ENCODE measurements around the gene GULP1.

DNA sequence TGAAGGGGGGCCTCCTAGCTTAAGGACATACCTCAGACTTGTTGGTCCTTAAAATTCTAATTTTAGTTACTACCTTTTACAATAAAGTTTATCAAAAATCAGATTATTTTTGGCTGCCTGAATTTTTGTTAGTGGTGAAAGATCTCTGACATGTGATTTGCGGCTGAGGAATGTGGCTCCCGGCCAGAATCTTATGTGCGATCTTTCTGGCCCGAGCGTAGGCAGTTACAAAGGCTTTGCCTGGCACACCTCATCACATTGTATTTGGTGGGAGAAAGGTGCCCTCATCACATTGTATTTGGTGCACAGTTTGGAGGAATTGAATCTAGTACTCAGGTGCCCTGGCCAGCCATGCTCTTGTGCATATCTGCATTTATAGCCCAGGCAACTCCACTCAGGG, 289.1 kb downstream of the GULP1 start:
- TF ChIP-seq POLR2AphosphoS5 (IDR thresholded peaks at IDR 0.05), result no peak
- TF ChIP-seq, protein P1, sequence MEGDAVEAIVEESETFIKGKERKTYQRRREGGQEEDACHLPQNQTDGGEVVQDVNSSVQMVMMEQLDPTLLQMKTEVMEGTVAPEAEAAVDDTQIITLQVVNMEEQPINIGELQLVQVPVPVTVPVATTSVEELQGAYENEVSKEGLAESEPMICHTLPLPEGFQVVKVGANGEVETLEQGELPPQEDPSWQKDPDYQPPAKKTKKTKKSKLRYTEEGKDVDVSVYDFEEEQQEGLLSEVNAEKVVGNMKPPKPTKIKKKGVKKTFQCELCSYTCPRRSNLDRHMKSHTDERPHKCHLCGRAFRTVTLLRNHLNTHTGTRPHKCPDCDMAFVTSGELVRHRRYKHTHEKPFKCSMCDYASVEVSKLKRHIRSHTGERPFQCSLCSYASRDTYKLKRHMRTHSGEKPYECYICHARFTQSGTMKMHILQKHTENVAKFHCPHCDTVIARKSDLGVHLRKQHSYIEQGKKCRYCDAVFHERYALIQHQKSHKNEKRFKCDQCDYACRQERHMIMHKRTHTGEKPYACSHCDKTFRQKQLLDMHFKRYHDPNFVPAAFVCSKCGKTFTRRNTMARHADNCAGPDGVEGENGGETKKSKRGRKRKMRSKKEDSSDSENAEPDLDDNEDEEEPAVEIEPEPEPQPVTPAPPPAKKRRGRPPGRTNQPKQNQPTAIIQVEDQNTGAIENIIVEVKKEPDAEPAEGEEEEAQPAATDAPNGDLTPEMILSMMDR (IDR thresholded peaks at IDR 0.05), result no peak
